ENCODE results near the gene CELA1.

DNA sequence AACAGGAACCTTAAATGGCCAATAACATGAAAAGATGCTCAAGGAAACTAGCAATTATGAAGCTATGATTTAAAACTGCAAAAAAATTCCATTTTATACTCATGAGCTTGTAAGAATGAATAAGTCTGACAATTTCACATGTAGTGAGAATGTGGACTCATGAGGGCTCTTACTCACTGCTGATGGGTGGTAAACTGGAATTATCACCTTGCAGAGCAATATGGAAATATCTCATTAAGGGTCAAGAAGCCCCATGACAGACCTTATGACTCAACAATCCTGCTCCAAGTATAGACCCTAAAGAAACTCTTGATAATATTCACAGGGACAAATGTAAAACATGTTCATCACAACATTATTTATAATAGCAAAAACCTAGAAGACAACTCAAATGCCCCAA is 52.8 kb downstream of the CELA1 start:
- TF ChIP-seq, protein P1, sequence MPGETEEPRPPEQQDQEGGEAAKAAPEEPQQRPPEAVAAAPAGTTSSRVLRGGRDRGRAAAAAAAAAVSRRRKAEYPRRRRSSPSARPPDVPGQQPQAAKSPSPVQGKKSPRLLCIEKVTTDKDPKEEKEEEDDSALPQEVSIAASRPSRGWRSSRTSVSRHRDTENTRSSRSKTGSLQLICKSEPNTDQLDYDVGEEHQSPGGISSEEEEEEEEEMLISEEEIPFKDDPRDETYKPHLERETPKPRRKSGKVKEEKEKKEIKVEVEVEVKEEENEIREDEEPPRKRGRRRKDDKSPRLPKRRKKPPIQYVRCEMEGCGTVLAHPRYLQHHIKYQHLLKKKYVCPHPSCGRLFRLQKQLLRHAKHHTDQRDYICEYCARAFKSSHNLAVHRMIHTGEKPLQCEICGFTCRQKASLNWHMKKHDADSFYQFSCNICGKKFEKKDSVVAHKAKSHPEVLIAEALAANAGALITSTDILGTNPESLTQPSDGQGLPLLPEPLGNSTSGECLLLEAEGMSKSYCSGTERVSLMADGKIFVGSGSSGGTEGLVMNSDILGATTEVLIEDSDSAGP (CRISPR knock-in tag; IDR thresholded peaks at IDR 0.05; ENCODE audit: borderline replicate concordance) = no peak
- TF ChIP-seq GABPA (IDR thresholded peaks at IDR 0.05; ENCODE audit: low read depth, low read length) = no peak
- TF ChIP-seq GABPA (CRISPR knock-in tag; IDR thresholded peaks at IDR 0.05; ENCODE audit: low read depth) = no peak
- TF ChIP-seq, protein P2, sequence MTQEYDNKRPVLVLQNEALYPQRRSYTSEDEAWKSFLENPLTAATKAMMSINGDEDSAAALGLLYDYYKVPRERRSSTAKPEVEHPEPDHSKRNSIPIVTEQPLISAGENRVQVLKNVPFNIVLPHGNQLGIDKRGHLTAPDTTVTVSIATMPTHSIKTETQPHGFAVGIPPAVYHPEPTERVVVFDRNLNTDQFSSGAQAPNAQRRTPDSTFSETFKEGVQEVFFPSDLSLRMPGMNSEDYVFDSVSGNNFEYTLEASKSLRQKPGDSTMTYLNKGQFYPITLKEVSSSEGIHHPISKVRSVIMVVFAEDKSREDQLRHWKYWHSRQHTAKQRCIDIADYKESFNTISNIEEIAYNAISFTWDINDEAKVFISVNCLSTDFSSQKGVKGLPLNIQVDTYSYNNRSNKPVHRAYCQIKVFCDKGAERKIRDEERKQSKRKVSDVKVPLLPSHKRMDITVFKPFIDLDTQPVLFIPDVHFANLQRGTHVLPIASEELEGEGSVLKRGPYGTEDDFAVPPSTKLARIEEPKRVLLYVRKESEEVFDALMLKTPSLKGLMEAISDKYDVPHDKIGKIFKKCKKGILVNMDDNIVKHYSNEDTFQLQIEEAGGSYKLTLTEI (CRISPR knock-in tag; conservative IDR thresholded peaks at IDR 0.05) = no peak
- no peak for TF ChIP-seq ZNF570 (CRISPR knock-in tag; IDR thresholded peaks at IDR 0.05; ENCODE audit: borderline replicate concordance)
- TF ChIP-seq FOXJ3 (CRISPR knock-in tag; IDR thresholded peaks at IDR 0.05; ENCODE audit: borderline replicate concordance) = no peak

All from HepG2 (cell line).